GM12878 (cell line): ENCODE results near the gene TDRD7.
A peak's percentile ranks its signal among the peaks of the same experiment; 100 is the strongest.

Experiments
- FOXK2 ChIP-seq: fragments of 450-650 bp; IDR thresholded peaks from 2 replicates; pipeline ENCODE4 v1.6.1; 2017; ENCODE audit warnings: mild to moderate bottlenecking, moderate library complexity
- SREBF2 ChIP-seq: IDR thresholded peaks from 2 replicates; pipeline ENCODE4 v1.6.1; 2012; ENCODE audit warnings: mild to moderate bottlenecking, low read length
- TF ChIP-seq, protein P1 (sequence below): IDR thresholded peaks from 2 replicates; pipeline ENCODE4 v1.6.1; 2011; ENCODE audit warnings: borderline replicate concordance, low read depth, mild to moderate bottlenecking, moderate library complexity, mixed read lengths, low read length; ENCODE audit not compliant: insufficient read depth; ENCODE audit errors: extremely low read length
- TF ChIP-seq, protein P2 (sequence below), 3 experiments: IDR thresholded peaks in 2 of 3; conservative IDR thresholded peaks in 1 of 3; 2 replicates each; pipeline ENCODE4 v1.5.1; 2011; ENCODE audit warnings: low read depth in 3 of 3, low read length in 3 of 3, mild to moderate bottlenecking in 3 of 3, control low read depth in 2 of 3, moderate library complexity in 2 of 3, inconsistent platforms in 1 of 3, mixed read lengths in 1 of 3; ENCODE audit not compliant: control insufficient read depth in 2 of 3, insufficient read depth in 1 of 3; ENCODE audit errors: extremely low read depth in 1 of 3

- TF ChIP-seq, protein P1, sequence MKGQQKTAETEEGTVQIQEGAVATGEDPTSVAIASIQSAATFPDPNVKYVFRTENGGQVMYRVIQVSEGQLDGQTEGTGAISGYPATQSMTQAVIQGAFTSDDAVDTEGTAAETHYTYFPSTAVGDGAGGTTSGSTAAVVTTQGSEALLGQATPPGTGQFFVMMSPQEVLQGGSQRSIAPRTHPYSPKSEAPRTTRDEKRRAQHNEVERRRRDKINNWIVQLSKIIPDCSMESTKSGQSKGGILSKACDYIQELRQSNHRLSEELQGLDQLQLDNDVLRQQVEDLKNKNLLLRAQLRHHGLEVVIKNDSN, result no peak
- TF ChIP-seq, protein P2, sequence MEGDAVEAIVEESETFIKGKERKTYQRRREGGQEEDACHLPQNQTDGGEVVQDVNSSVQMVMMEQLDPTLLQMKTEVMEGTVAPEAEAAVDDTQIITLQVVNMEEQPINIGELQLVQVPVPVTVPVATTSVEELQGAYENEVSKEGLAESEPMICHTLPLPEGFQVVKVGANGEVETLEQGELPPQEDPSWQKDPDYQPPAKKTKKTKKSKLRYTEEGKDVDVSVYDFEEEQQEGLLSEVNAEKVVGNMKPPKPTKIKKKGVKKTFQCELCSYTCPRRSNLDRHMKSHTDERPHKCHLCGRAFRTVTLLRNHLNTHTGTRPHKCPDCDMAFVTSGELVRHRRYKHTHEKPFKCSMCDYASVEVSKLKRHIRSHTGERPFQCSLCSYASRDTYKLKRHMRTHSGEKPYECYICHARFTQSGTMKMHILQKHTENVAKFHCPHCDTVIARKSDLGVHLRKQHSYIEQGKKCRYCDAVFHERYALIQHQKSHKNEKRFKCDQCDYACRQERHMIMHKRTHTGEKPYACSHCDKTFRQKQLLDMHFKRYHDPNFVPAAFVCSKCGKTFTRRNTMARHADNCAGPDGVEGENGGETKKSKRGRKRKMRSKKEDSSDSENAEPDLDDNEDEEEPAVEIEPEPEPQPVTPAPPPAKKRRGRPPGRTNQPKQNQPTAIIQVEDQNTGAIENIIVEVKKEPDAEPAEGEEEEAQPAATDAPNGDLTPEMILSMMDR (IDR thresholded peaks at IDR 0.05 in 2 of 3, conservative IDR thresholded peaks at IDR 0.05 in 1 of 3; ENCODE audit: control insufficient read depth in 2 of 3, extremely low read depth in 1 of 3, insufficient read depth in 1 of 3, low read depth in 3 of 3, low read length in 3 of 3), result peak in 1 of 3 experiments; percentile 10; a peak in 1 of 6 replicates
- TF ChIP-seq SREBF2 (no peak), FOXK2 (no peak)
These were observed 90.5 kb downstream of the TDRD7 start for GRCh38 chr9:97502222-97502983.
